Adrenal gland (tissue), 12 donors: Measurements from ENCODE around the gene ZMYND10. TPM values are rescaled to one million over a fixed set of nuclear protein-coding genes. Genes with fewer than 3 reads are reported as not detected.

Experiments
- DNase-seq, 7 donors: peaks; one replicate each; pipeline ENCODE4 v3.0.0-alpha.2; 2019 to 2020
- H3K27ac ChIP-seq, 5 donors: fragments of 200-600 bp; sonication (generic) in 4 of 5; 1 replicate in 3 of 5; 2 replicates in 2 of 5; pipeline versions ENCODE4 v1.5.1 to v1.8.0; 2016 to 2020; ENCODE audit warnings: mild to moderate bottlenecking in 1 of 5
- H3K27me3 ChIP-seq: fragments of 200-600 bp; 2 replicates; pipeline ENCODE4 v1.8.0; 2021
- H3K36me3 ChIP-seq, 2 donors: fragments of 200-600 bp; replicated peaks in 1 of 2; 1 replicate in 1 of 2; 2 replicates in 1 of 2; pipeline versions ENCODE4 v1.5.1 to v1.8.0; 2018 to 2022
- H3K4me1 ChIP-seq, 2 donors: fragments of 200-600 bp; replicated peaks in 1 of 2; 1 replicate in 1 of 2; 2 replicates in 1 of 2; pipeline versions ENCODE4 v1.5.1 to v1.8.0; 2018 to 2021
- H3K4me3 ChIP-seq, 4 donors: fragments of 200-600 bp; sonication (generic) in 3 of 4; one replicate each; pipeline ENCODE4 v1.5.1; 2016 to 2018
- H3K9me3 ChIP-seq, 3 donors: fragments of 200-600 bp; sonication (generic) in 1 of 3; replicated peaks in 1 of 3; 1 replicate in 2 of 3; 2 replicates in 1 of 3; pipeline versions ENCODE4 v1.5.1 to v1.8.0; 2016 to 2021
- POLR2A ChIP-seq, 2 donors: fragments of 450-650 bp; IDR thresholded peaks; one replicate each; pipeline ENCODE4 v1.6.1; 2017; ENCODE audit warnings: antibody characterized with exemption in 2 of 2, mild to moderate bottlenecking in 2 of 2, moderate library complexity in 1 of 2
- WGBS, 4 donors: extraction: QIAGEN DNeasy Blood & Tissue Kit in 2 of 4; methylation state at CpG; one replicate each; pipeline versions ENCODE4 v1.1.5 to v1.1.7; 2013 to 2017; 5-methylcytosine and 5-hydroxymethylcytosine counted together
- intact Hi-C, 2 donors: fragments of 100-400 bp; cut with DNase I; formaldehyde crosslinking; loops; one replicate each; pipeline versions ENCODE4 v1.14.1 to v1.15.0; 2022 to 2023
- polyA plus RNA-seq, 3 donors: library from polyadenylated mRNA; stranded (reverse); fragments of 200-250 nt in 2 of 3; fragments of 350-450 nt in 1 of 3; fragmentation: Illumina TruSeq in 1 of 3; extraction: RNeasy Lipid Tissue Mini Kit (QIAGEN cat#74804) in 1 of 3; gene quantifications; one replicate each; pipeline ENCODE4 v1.2.3, GENCODE V29; 2013 to 2014
- total RNA-seq, 9 donors: library from RNA; depleted of rRNA in 4 of 9; stranded (reverse); fragments of >200 nt in 4 of 9; fragments of 120-200 nt in 1 of 9; fragmentation: NEBNext Ultra II Directional in 1 of 9; extraction: Animal tissue kit (Norgen Biotek cat#: 25700) in 1 of 9; gene quantifications; one replicate each; pipeline versions ENCODE4 v1.1.0 to v1.2.4, GENCODE V29; 2013 to 2023
- TF ChIP-seq, protein P1 (sequence below), 6 experiments: fragments of 450-650 bp in 4 of 6; fragments of 200-600 bp in 2 of 6; sonication (generic) in 1 of 6; IDR thresholded peaks; 1 replicate in 5 of 6; 2 replicates in 1 of 6; pipeline versions ENCODE4 v1.5.1 to v1.8.0; 2016 to 2021; ENCODE audit warnings: antibody characterized with exemption in 6 of 6, mild to moderate bottlenecking in 2 of 6, moderate library complexity in 1 of 6
- donor health status: healthy with polysubstance abuse.
- donor health status: Bipolar disorder and iron deficiency.
- donor health status: DM: yes; HTN: yes; CAD: no.
- donor health status: DM: no; HTN: no; CAD: no.
- donor health status: DM: no; HTN: no; CAD: no.
- donor health status: DM: yes; HTN: yes; CAD: no.

Gene ZMYND10
- total and polyA plus RNA-seq, 12 donors = 0.11 to 1.9 (median 0.51) TPM; not detected in 4

DNA sequence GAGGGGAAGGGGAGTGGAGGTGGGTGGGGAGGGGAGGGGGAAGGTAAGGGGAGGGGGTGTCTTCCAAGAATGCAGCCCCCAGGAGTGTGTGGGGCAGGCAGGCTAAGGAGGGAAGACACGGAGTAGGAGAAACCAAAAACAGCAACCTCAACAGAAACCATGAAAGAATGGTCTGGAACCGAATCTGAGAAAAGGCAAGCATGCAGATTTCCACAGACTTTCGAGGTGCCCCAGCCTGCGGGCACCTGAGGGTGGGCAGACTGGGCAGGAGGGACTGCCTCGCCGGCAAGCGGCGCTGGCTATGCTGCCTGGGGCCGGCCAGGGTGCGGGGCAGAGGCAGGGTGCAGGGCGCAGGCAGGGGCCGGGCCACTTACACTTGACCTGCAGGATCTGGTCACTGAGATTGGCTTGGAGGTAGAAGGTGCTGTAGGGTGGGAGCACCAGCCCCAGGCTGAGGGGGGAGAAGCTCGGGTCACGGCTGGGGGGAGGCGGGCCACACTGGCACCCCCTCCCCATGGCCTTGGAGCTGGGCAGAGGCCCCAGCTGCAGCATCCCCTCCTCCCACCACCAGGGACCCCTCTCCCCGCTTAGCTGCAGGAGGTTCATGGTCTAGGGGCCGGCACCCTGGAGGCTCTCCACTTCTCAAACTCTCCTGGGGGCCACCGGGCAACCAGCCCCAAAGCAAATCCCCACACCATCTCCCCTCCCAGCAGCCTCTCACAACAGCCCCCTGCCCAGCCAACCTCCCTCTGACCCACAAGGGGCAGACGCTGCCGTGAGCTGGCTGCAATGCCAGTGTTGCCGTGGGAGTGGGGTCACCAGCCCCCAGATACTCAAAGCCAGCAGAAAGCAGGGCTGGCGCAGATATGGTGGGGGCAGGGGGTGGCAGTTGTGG lies 29.1 kb upstream of the ZMYND10 start:
- 72 to 83% (median 80%) methylated on average over 7 to 22 of the region's 22 CpGs for WGBS, 4 donors

DNA sequence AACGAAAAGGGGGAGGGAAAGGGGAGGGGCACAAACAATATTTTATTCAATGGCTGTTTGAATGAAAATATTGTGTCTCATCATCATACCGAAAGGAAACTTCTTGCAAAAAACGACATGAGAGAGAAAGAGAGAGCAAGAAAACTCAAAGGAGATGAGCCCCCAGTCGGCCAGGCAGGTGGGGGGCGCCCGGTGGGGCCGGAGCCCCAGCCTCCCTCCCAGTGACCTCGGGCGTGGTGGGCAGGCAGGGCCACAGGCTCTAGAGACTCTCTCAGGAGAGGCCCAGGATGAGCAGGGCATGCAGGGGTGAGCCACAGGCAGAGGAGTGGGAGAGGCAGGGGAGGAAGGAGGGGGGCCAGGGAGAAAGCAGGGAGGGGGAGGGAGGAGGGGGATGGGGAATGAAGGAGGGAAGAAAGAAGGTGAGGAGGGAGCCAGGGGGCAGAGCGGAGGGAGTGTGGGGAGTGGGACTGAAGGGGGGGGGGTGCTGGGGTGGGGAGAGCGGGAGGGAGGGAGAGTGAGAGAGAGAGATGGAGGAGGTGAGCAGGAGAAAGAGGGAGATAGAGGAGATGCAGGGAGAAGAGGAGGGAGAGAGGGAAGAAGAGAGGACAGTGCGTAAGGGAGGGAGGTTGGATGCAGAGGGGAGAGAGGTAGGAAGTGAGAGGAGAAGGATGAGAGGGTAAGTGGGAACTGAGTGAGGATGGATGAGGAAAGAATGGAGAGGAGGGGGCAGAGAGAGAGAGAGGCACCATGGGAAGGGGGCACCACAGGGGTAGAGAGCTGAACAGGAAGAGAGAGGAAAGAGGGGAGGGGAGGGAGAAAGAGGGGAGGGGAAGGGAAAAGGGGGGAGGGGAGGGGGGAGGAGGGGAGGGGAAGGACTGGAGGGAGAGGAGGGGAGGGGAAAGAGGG lies 27.9 kb upstream of the ZMYND10 start:
- 48 to 52% (median 51%) methylated on average over 12 of the region's 12 CpGs for WGBS, 4 donors
- intact Hi-C loops = no loop called here
- Histone ChIP-seq H3K36me3 (no peaks in the 10 kb centered on the region), H3K27me3 (no peaks in the 10 kb centered on the region), H3K4me1 (no peaks in the 10 kb centered on the region), H3K9me3 (no peaks in the 10 kb centered on the region), H3K27ac (no peak overlapping the region), H3K4me3 (no peak overlapping the region)
- no peak for DNase-seq
- TF ChIP-seq, protein P1, sequence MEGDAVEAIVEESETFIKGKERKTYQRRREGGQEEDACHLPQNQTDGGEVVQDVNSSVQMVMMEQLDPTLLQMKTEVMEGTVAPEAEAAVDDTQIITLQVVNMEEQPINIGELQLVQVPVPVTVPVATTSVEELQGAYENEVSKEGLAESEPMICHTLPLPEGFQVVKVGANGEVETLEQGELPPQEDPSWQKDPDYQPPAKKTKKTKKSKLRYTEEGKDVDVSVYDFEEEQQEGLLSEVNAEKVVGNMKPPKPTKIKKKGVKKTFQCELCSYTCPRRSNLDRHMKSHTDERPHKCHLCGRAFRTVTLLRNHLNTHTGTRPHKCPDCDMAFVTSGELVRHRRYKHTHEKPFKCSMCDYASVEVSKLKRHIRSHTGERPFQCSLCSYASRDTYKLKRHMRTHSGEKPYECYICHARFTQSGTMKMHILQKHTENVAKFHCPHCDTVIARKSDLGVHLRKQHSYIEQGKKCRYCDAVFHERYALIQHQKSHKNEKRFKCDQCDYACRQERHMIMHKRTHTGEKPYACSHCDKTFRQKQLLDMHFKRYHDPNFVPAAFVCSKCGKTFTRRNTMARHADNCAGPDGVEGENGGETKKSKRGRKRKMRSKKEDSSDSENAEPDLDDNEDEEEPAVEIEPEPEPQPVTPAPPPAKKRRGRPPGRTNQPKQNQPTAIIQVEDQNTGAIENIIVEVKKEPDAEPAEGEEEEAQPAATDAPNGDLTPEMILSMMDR (IDR thresholded peaks at IDR 0.05) = no peak
- TF ChIP-seq POLR2A (IDR thresholded peaks at IDR 0.05) = no peak

More for the DNA sequence above, 29.1 kb upstream of the ZMYND10 start:
- no peak overlapping the region for H3K27ac ChIP-seq
- DNase-seq = no peak
- no peak for TF ChIP-seq POLR2A (IDR thresholded peaks at IDR 0.05)
- TF ChIP-seq, protein P1 (IDR thresholded peaks at IDR 0.05) = no peak
- H3K4me1 ChIP-seq = no peaks in the 10 kb centered on the region
- intact Hi-C loops = no loop called here
- no peak overlapping the region for H3K4me3 ChIP-seq
- H3K36me3 ChIP-seq = no peaks in the 10 kb centered on the region
- no peaks in the 10 kb centered on the region for H3K9me3 ChIP-seq
- no peaks in the 10 kb centered on the region for H3K27me3 ChIP-seq

DNA sequence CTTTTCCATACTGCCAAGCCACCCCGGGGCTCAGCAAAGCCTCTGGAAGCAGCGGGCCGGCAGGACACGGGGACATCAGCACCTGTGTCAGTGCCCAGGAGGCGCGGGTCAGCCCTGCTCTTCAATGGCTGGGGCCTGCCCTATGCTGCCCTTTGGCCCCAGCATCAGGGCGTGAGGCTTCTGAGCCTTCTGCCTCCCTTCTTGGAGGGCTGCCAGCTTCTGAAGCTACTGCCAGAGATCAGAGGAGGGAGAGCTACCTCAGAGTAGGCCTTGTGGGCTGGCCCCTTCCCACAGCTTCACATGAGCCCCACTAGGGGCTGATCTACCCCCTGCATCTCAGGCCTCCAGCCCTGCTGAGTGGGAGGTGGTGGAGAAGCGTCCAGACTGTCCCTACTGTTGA lies 26.8 kb upstream of the ZMYND10 start:
- H3K27ac ChIP-seq = no peak overlapping the region
- no peak overlapping the region for H3K4me3 ChIP-seq
- H3K9me3 ChIP-seq = no peaks in the 10 kb centered on the region
- no peaks in the 10 kb centered on the region for H3K36me3 ChIP-seq
- no peak for DNase-seq
- H3K4me1 ChIP-seq = no peaks in the 10 kb centered on the region
- intact Hi-C loops = no loop called here
- no peaks in the 10 kb centered on the region for H3K27me3 ChIP-seq
- no peak for TF ChIP-seq POLR2A (IDR thresholded peaks at IDR 0.05)
- TF ChIP-seq, protein P1 (IDR thresholded peaks at IDR 0.05) = no peak
- 52 to 77% (median 64%) methylated on average over 3 to 8 of the region's 8 CpGs for WGBS, 4 donors

DNA sequence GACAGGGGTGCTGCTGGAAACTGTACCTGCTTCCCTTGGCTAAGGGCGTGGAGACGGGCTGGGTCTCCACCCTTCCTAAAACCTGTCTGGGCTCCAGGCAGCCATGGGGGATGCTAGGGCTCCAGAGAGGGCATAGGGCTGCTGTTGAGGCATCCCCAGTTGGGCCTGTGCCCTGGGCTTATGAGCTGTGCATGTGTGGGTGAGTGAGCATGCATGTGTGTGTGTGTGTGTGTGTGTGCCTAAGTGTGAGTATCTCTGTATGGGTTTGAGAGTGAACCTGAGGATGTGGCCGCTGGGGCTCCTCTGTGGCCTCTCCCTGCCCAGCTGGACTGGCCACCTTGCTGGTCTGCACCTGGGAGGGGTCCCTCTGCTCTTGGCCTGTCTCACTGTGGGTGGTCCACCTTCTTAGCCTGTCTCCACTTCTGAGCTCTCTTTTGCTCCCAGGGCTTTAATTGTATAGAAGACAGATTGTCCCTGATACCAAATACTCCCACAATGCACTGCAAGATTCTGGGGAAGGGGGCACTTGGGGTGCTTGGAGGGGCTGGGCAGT lies 25.7 kb upstream of the ZMYND10 start:
- no peak overlapping the region for H3K27ac ChIP-seq
- DNase-seq = no peak
- WGBS, 4 donors = 44 to 93% (median 86%) methylated on average over 3 of the region's 3 CpGs
- H3K36me3 ChIP-seq = no peaks in the 10 kb centered on the region
- intact Hi-C loops = no loop called here
- TF ChIP-seq, protein P1 (IDR thresholded peaks at IDR 0.05) = no peak
- no peak for TF ChIP-seq POLR2A (IDR thresholded peaks at IDR 0.05)
- no peaks in the 10 kb centered on the region for H3K4me1 ChIP-seq
- no peaks in the 10 kb centered on the region for H3K27me3 ChIP-seq
- no peak overlapping the region for H3K4me3 ChIP-seq
- no peaks in the 10 kb centered on the region for H3K9me3 ChIP-seq
